Measurements from ENCODE around the gene EHMT1. TPM values are rescaled to one million over a fixed set of nuclear protein-coding genes. Genes with fewer than 3 reads are reported as not detected.

Gene EHMT1
- total RNA-seq, 1 experiment from 2014 or later: 112 TPM

- Mint-ChIP-seq H3K36me3 (ENCODE audit: insufficient read depth in 1 of 3, low read depth in 3 of 3) (peaks cover 45 to 85% (median 80%) of the 10 kb centered on the region in 3 experiments), H3K27ac (peak overlapping the region in 1 of 3 experiments; percentile 44; a peak in 2 of 7 replicates), H3K27me3 (ENCODE audit: low read depth) (no peaks in the 10 kb centered on the region; the same call in 1 of the 2 replicates), H3K9me3 (no peaks in the 10 kb centered on the region; a peak in 1 of 5 replicates), H3K4me1 (no peaks in the 10 kb centered on the region), H3K4me3 (no peak overlapping the region)
- Histone ChIP-seq H2BK12ac (ENCODE audit: insufficient read length, low read depth, low read length) (no peak overlapping the region), H2AK5ac (ENCODE audit: insufficient read length, low read length) (no peak overlapping the region), H3K27ac (ENCODE audit: insufficient read length, low read depth, low read length) (no peak overlapping the region), H3K56ac (ENCODE audit: insufficient read length, low read depth, low read length) (no peak overlapping the region), H3K23ac (ENCODE audit: insufficient read length, low read depth, low read length) (no peak overlapping the region), H3K27me3 (ENCODE audit: insufficient read depth, low read length) (no peaks in the 10 kb centered on the region), H2BK120ac (ENCODE audit: low read depth, low read length, poor library complexity, severe bottlenecking) (no peak overlapping the region), H3K4me2 (ENCODE audit: insufficient read depth, insufficient read length, low read length) (no peak overlapping the region), H3K79me1 (ENCODE audit: insufficient read depth, low read depth, low read length, poor library complexity, severe bottlenecking) (no peaks in the 10 kb centered on the region), H3K79me2 (ENCODE audit: insufficient read depth, low read length) (no peaks in the 10 kb centered on the region), H4K8ac (replicated peaks; ENCODE audit: insufficient read length, low read depth, low read length) (no peak overlapping the region), H2BK15ac (ENCODE audit: low read depth, low read length) (no peak overlapping the region), H2BK20ac (ENCODE audit: low read depth, low read length, poor library complexity, severe bottlenecking) (no peak overlapping the region), H2AFZ (ENCODE audit: low read length) (no peak overlapping the region), H3T11ph (ENCODE audit: low read length) (no peak overlapping the region), H3K9ac (ENCODE audit: extremely low read depth, insufficient read length, low read length) (no peak overlapping the region), H3K9me3 (ENCODE audit: control insufficient read depth, low read depth, low read length) (no peaks in the 10 kb centered on the region), H3K18ac (ENCODE audit: insufficient read length, low read depth, low read length) (no peak overlapping the region), H4K5ac (ENCODE audit: insufficient read length, low read depth, low read length) (no peak overlapping the region), H3K4ac (ENCODE audit: low read depth, low read length) (no peak overlapping the region), H4K20me1 (ENCODE audit: control insufficient read depth, insufficient read depth, insufficient read length) (no peaks in the 10 kb centered on the region), H3K23me2 (ENCODE audit: insufficient read length, low read depth, low read length, poor library complexity, severe bottlenecking) (no peaks in the 10 kb centered on the region), H3K4me1 (ENCODE audit: insufficient read depth, low read length) (no peaks in the 10 kb centered on the region), H3K14ac (ENCODE audit: insufficient read depth, low read length) (no peak overlapping the region), H2BK5ac (ENCODE audit: insufficient read length, low read length) (no peak overlapping the region), H4K91ac (ENCODE audit: insufficient read length, low read depth, low read length) (no peak overlapping the region)
- WGBS (ENCODE audit: extremely low coverage, insufficient read length, low lambda C conversion rate): no CpG with 5 or more reads among the region's 4 CpGs
- no peak for DNase-seq
- TF ChIP-seq CTCF (conservative IDR thresholded peaks at IDR 0.05): no peak
These were observed 183.2 kb downstream of the EHMT1 start for GRCh38 chr9:137802021-137802420.

Data from H9 (cell line).